Mucosa of descending colon (tissue), 3 donors: ENCODE data around the gene C2orf74. TPM values are rescaled to one million over a fixed set of nuclear protein-coding genes. Genes with fewer than 3 reads are reported as not detected.
A peak's percentile ranks its signal among the peaks of the same experiment; 100 is the strongest.

ENCODE experiments used
- ATAC-seq: fragments of 200-7000 bp; cut with Tn5 transposase; one replicate; pipeline ENCODE4 v1.9.1; 2020; ENCODE audit warnings: mild to moderate bottlenecking, moderate library complexity
- DNase-seq, 3 donors: peaks; one replicate each; pipeline ENCODE4 v3.0.0-alpha.2; 2020
- H3K36me3 ChIP-seq: fragments of 200-600 bp; one replicate; pipeline ENCODE4 v1.8.0; 2021; ENCODE audit warnings: low read depth, mild to moderate bottlenecking
- H3K4me1 ChIP-seq: fragments of 200-600 bp; one replicate; pipeline ENCODE4 v1.8.0; 2021; ENCODE audit warnings: low read depth, mild to moderate bottlenecking
- H3K4me3 ChIP-seq: fragments of 200-600 bp; one replicate; pipeline ENCODE4 v1.8.0; 2021; ENCODE audit warnings: mild to moderate bottlenecking
- H3K9me3 ChIP-seq: fragments of 200-600 bp; one replicate; pipeline ENCODE4 v1.8.0; 2021; ENCODE audit warnings: mild to moderate bottlenecking
- intact Hi-C, 2 donors: fragments of 100-400 bp; cut with DNase I in 1 of 2; cut with micrococcal nuclease in 1 of 2; formaldehyde crosslinking; loops; one replicate each; pipeline versions ENCODE4 v1.11.0 to v1.11.1; 2022; cut with DNase I, micrococcal nuclease
- total RNA-seq, 3 donors: library from RNA; stranded (reverse); fragmentation: NEBNext Ultra II Directional in 2 of 3; extraction: Animal tissue kit (Norgen Biotek cat#: 25700) in 2 of 3; gene quantifications; one replicate each; pipeline versions ENCODE4 v1.2.1 to v1.2.4, GENCODE V29; 2021 to 2023
- TF ChIP-seq, protein P1 (sequence below): fragments of 200-600 bp; IDR thresholded peaks from one replicate; pipeline ENCODE4 v1.8.0; 2022; ENCODE audit warnings: antibody characterized with exemption, mild to moderate bottlenecking
- donor health status: DM: no; HTN: no; CAD: no; lungs with moderate emphysema.
- donor health status: DM: no; HTN: no; CAD: no.
- donor health status: DM: no; HTN: yes; CAD: no.

C2orf74 gene
- total RNA-seq, 3 donors from 2014 or later: 2.2 to 12.6 TPM; not detected in 1

DNA sequence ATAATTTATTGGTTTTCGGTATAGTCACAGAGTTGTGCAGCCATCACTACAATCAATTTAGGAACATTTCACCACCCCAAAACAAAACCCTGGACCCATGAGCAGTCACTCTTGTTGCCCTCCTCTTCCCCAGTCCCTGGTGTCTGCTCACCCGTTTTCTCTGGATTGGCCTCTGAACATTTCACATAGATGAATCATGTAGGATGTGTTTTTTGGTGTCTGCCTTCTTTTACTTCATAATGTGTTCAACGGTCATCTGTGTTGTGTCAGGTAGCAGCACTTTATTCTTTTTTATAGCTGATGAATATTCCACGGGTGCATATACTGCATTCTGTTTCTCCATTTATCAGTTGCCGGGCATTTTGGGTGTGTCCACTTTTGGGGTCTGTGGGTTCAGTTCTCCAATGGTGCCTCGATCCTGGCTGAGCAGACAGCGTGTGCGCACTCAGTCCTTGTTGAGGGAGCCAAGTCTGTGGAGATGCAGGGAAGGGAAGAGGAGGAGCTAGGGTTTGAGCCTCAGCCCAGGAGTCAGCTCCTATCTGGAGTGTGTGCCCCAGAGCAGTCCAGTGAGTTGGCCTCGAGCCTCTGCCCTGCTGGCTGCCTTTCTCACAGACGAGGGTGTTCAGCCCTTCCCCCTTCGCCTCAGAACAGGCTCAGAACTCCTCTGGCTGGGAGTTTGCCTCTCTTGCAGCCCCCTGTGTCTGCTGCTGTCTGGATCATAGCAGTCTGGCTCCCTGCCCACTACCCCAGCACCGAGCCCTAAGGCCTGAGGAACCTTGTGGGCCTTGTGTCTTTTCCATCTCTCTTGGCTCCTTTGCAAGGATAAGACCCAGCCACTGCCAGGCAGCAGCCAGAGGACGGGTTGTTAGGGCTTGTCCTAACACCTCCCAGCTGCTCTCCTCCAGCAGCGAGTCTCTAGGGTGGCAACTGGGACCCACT lies 18.0 kb downstream of the C2orf74 start:
- Histone ChIP-seq H3K36me3 (no peaks in the 10 kb centered on the region), H3K4me1 (peaks cover 27% of the 10 kb centered on the region), H3K4me3 (no peak overlapping the region), H3K9me3 (no peaks in the 10 kb centered on the region)
- DNase-seq (peak in 2 of 3 donors; percentile 43 to 60), ATAC-seq (no peak)
- intact Hi-C loops: no loop called here
- TF ChIP-seq, protein P1, sequence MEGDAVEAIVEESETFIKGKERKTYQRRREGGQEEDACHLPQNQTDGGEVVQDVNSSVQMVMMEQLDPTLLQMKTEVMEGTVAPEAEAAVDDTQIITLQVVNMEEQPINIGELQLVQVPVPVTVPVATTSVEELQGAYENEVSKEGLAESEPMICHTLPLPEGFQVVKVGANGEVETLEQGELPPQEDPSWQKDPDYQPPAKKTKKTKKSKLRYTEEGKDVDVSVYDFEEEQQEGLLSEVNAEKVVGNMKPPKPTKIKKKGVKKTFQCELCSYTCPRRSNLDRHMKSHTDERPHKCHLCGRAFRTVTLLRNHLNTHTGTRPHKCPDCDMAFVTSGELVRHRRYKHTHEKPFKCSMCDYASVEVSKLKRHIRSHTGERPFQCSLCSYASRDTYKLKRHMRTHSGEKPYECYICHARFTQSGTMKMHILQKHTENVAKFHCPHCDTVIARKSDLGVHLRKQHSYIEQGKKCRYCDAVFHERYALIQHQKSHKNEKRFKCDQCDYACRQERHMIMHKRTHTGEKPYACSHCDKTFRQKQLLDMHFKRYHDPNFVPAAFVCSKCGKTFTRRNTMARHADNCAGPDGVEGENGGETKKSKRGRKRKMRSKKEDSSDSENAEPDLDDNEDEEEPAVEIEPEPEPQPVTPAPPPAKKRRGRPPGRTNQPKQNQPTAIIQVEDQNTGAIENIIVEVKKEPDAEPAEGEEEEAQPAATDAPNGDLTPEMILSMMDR: no peak

DNA sequence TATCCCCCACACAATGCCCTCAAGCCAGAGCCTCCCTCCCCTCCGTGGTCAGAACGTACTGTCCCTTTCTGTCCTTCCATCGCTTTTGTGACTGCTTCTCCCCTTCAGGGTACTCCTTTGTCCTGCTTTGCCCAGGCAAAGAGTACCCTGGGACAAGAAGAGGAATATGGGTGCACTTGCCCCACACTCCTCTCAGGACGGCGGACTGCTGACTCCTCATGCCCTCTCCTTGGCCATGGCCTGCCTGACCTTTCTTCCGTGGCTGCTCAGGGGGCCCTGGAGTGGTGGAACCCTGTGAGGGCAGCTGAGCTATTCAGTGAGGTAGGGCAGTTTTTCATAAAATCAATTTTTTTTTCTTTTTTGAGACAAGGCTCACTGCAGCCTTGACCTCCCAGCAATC lies 18.7 kb downstream of the C2orf74 start:
- intact Hi-C loops: no loop called here
- peaks cover 4% of the 10 kb centered on the region for H3K36me3 ChIP-seq
- no peak overlapping the region for H3K4me3 ChIP-seq
- no peaks in the 10 kb centered on the region for H3K9me3 ChIP-seq
- DNase-seq (no peak), ATAC-seq (no peak)
- peaks cover 27% of the 10 kb centered on the region for H3K4me1 ChIP-seq
- TF ChIP-seq, protein P1: no peak

DNA sequence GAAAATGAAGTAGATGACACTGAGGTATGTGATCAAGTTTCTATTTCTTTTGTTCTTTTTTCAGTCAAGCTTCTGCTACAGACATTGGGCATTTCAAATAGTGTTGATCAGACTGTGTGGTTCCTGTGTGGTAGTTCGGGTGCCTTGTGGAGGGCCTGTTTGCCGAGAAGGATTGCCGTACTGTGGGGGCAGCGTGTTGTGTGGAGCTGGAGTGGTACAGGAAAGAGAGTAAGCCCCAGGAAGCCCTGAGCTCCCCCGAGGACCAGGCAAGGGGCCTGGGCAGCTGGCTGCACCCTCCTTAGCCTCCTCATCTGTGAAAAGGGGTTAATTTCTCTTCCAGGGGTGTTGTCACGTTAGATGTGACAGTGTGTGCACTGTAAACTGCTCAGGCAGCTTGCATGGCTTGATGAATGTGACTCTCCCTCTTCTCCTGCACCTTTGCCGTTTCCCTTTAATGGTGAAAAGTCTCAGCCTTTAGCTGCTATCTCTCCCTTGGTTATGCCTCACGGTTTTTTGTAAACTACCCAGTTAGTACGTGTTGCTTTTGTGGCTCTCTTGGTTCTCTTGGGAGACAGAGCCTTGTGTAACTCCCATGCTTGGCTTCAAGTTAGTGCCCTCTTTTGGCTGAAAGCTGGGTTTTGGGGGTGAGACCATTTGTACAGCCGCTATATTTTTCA lies 19.5 kb downstream of the C2orf74 start:
- Histone ChIP-seq H3K9me3 (no peaks in the 10 kb centered on the region), H3K4me3 (no peak overlapping the region), H3K36me3 (peaks cover 13% of the 10 kb centered on the region), H3K4me1 (peaks cover 27% of the 10 kb centered on the region)
- intact Hi-C loops: no loop called here
- DNase-seq (no peak), ATAC-seq (no peak)
- TF ChIP-seq, protein P1: no peak

DNA sequence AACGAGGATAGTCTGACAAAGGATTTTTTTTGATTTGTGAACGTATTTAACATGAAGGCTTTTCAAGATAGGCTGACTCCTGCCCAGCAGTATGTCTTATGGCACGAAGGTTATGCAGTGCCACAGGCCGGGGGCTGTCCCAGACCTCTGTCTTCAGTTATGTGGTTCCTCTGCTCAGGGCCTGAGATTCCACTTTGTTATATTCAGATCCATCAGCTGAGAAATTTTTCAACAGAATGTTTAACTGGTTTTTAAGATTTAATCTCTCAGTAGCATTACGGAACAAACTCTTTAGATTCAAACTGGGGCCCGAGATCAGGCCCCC lies 20.0 kb downstream of the C2orf74 start:
- ATAC-seq (no peak), DNase-seq (no peak)
- intact Hi-C loops: no loop called here
- peaks cover 27% of the 10 kb centered on the region for H3K4me1 ChIP-seq
- peaks cover 17% of the 10 kb centered on the region for H3K36me3 ChIP-seq
- H3K4me3 ChIP-seq: no peak overlapping the region
- no peaks in the 10 kb centered on the region for H3K9me3 ChIP-seq
- TF ChIP-seq, protein P1: no peak

DNA sequence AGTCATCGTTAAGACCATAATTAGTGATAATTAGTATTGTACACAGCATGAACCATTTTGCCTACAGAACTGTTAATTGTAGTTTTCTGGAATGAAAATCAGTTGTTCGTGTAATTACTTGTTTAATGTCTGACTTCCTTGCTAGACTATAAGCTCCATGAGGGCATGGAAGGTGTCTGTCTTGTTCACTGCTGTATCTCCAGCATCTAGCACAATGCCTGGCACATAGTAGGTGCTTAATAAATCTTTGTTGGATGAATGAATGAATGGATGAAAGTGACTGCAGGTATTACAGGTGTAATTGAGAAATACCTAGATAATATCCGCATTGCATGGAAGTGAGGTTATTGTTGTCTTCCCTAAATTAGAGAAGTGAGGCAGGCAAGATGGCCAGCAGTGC lies 21.8 kb downstream of the C2orf74 start:
- Histone ChIP-seq H3K4me1 (peaks cover 20% of the 10 kb centered on the region), H3K36me3 (peaks cover 17% of the 10 kb centered on the region), H3K9me3 (no peaks in the 10 kb centered on the region), H3K4me3 (no peak overlapping the region)
- DNase-seq: no peak
- no peak for ATAC-seq
- intact Hi-C loops: no loop called here
- TF ChIP-seq, protein P1: no peak
